Upper lobe of left lung (tissue), 6 donors: ENCODE results near the gene WDR5B. TPM values are rescaled to one million over a fixed set of nuclear protein-coding genes. Genes with fewer than 3 reads are reported as not detected.

Experiments
- ATAC-seq, 2 donors: fragments of 200-7000 bp; cut with Tn5 transposase; one replicate each; pipeline ENCODE4 v1.9.1; 2022; ENCODE audit warnings: mild to moderate bottlenecking in 2 of 2, moderate library complexity in 2 of 2; ENCODE audit not compliant: low FRiP score in 2 of 2
- DNase-seq, 2 donors: peaks; one replicate each; pipeline ENCODE4 v3.0.0-alpha.2; 2019 to 2020
- H3K27ac ChIP-seq, 4 donors: fragments of 200-600 bp; sonication (generic); one replicate each; pipeline ENCODE4 v1.5.1; 2016 to 2019
- H3K27me3 ChIP-seq, 4 donors: fragments of 200-600 bp; sonication (generic); one replicate each; pipeline ENCODE4 v1.5.1; 2017 to 2019
- H3K36me3 ChIP-seq, 4 donors: fragments of 200-600 bp; sonication (generic); one replicate each; pipeline ENCODE4 v1.5.1; 2016 to 2019
- H3K4me1 ChIP-seq, 4 donors: fragments of 200-600 bp; sonication (generic); one replicate each; pipeline ENCODE4 v1.5.1; 2018 to 2019
- H3K4me3 ChIP-seq, 4 donors: fragments of 200-600 bp; sonication (generic); one replicate each; pipeline ENCODE4 v1.5.1; 2017 to 2019; ENCODE audit warnings: mild to moderate bottlenecking in 2 of 4, moderate library complexity in 1 of 4
- H3K9me3 ChIP-seq, 4 donors: fragments of 200-600 bp; sonication (generic); one replicate each; pipeline ENCODE4 v1.5.1; 2018 to 2019
- CTCF ChIP-seq, 6 experiments: fragments of 450-650 bp in 4 of 6; fragments of 200-600 bp in 2 of 6; sonication (generic) in 2 of 6; IDR thresholded peaks; one replicate each; pipeline ENCODE4 v1.5.1; 2016 to 2019; ENCODE audit warnings: antibody characterized with exemption in 6 of 6
- EP300 ChIP-seq, 4 donors: sonication (generic); formaldehyde crosslinking; IDR thresholded peaks; one replicate each; pipeline ENCODE4 v1.5.1; 2017; ENCODE audit warnings: antibody characterized with exemption in 4 of 4, control low read depth in 2 of 4
- POLR2A ChIP-seq, 4 donors: fragments of 450-650 bp; IDR thresholded peaks; one replicate each; pipeline ENCODE4 v1.5.1; 2016 to 2017; ENCODE audit warnings: antibody characterized with exemption in 4 of 4, mild to moderate bottlenecking in 2 of 4
- POLR2AphosphoS5 ChIP-seq, 2 donors: sonication (generic); formaldehyde crosslinking; IDR thresholded peaks; one replicate each; pipeline ENCODE4 v1.5.1; 2017; ENCODE audit warnings: antibody characterized with exemption in 2 of 2
- WGBS, 2 donors: methylation state at CpG; one replicate each; pipeline ENCODE4 v1.1.5; 2017 to 2018; 5-methylcytosine and 5-hydroxymethylcytosine counted together
- total RNA-seq, 6 donors: library from RNA; depleted of rRNA in 4 of 6; stranded (reverse); fragments of >200 nt in 4 of 6; gene quantifications; one replicate each; pipeline versions ENCODE4 v1.1.0 to v1.2.1, GENCODE V29; 2016 to 2021
- donor health status: DM: no; HTN: no; CAD: no; lungs with moderate emphysema.
- donor health status: DM: no; HTN: yes; CAD: no; lungs with severe emphysema.

The WDR5B gene
- total RNA-seq = 1 to 10 TPM; 2.0 to 8.4 (median 5.4) TPM

GRCh38 chr3:122415762-122416654, at the start of gene WDR5B:
Gene WDR5B, minus strand, starts transcription at chr3:122416062. Its CDS starts 534 bp downstream, at chr3:122415528.
- Histone ChIP-seq H3K27me3 (no peaks in the 10 kb centered on the region), H3K36me3 (peaks cover 0 to 13% (median 2%) of the 10 kb centered on the region in 4 donors), H3K4me3 (peak within 1 kb of the TSS; percentile 68 to 90 (median 74)), H3K27ac (peak within 1 kb of the TSS; percentile 85 to 91 (median 87)), H3K9me3 (no peaks in the 10 kb centered on the region), H3K4me1 (peaks cover 13 to 28% (median 22%) of the 10 kb centered on the region in 4 donors)
- ATAC-seq (peak; percentile 97 to 98), DNase-seq (peak; percentile 34 to 96)
- TF ChIP-seq EP300 (IDR thresholded peaks at IDR 0.05) (peak in 1 of 4 donors; percentile 15), POLR2A (IDR thresholded peaks at IDR 0.05) (peak in 3 of 4 donors; percentile 67 to 91 (median 86)), CTCF (IDR thresholded peaks at IDR 0.05) (peak in 1 of 6 experiments; percentile 22), POLR2AphosphoS5 (IDR thresholded peaks at IDR 0.05) (peak; percentile 85 to 92)
- WGBS, 2 donors = 0% methylated on average over 25 to 43 of the region's 48 CpGs

GRCh38 chr3:122464659-122465058, 48.8 kb upstream of the WDR5B start:
- no peak overlapping the region for H3K4me3 ChIP-seq
- no peak for ATAC-seq
- no peaks in the 10 kb centered on the region for H3K9me3 ChIP-seq
- no peak overlapping the region for H3K27ac ChIP-seq
- H3K4me1 ChIP-seq = peaks cover 0 to 3% (median 1%) of the 10 kb centered on the region in 4 donors
- WGBS, 2 donors = 93 to 100% methylated on average over 1 of the region's 1 CpG
- no peaks in the 10 kb centered on the region for H3K27me3 ChIP-seq
- DNase-seq = no peak
- peaks cover 0 to 58% (median 22%) of the 10 kb centered on the region in 4 donors for H3K36me3 ChIP-seq
- TF ChIP-seq EP300 (IDR thresholded peaks at IDR 0.05) (no peak), POLR2A (IDR thresholded peaks at IDR 0.05) (no peak)

- TF ChIP-seq POLR2AphosphoS5 (IDR thresholded peaks at IDR 0.05) = no peak
- TF ChIP-seq POLR2A (IDR thresholded peaks at IDR 0.05) = no peak
- TF ChIP-seq EP300 (IDR thresholded peaks at IDR 0.05) = no peak
- no peak for TF ChIP-seq CTCF (IDR thresholded peaks at IDR 0.05)
These were observed 46.5 kb upstream of the WDR5B start for GRCh38 chr3:122462406-122462805.

GRCh38 chr3:122461806-122462205, 45.9 kb upstream of the WDR5B start:
- H3K4me1 ChIP-seq = no peaks in the 10 kb centered on the region
- no peak for DNase-seq
- peaks cover 2 to 82% (median 39%) of the 10 kb centered on the region in 4 donors for H3K36me3 ChIP-seq
- ATAC-seq = no peak
- WGBS, 2 donors = 88% methylated on average over 3 of the region's 3 CpGs
- H3K9me3 ChIP-seq = no peaks in the 10 kb centered on the region
- no peaks in the 10 kb centered on the region for H3K27me3 ChIP-seq
- no peak overlapping the region for H3K4me3 ChIP-seq
- no peak overlapping the region for H3K27ac ChIP-seq
- TF ChIP-seq EP300 (IDR thresholded peaks at IDR 0.05) = no peak
- no peak for TF ChIP-seq POLR2A (IDR thresholded peaks at IDR 0.05)
- TF ChIP-seq CTCF (IDR thresholded peaks at IDR 0.05) = no peak
- TF ChIP-seq POLR2AphosphoS5 (IDR thresholded peaks at IDR 0.05) = no peak

More at GRCh38 chr3:122462406-122462805, 46.5 kb upstream of the WDR5B start:
- DNase-seq = no peak
- Histone ChIP-seq H3K27ac (no peak overlapping the region), H3K36me3 (peaks cover 0 to 80% (median 35%) of the 10 kb centered on the region in 4 donors), H3K4me3 (no peak overlapping the region), H3K4me1 (no peaks in the 10 kb centered on the region), H3K27me3 (no peaks in the 10 kb centered on the region), H3K9me3 (no peaks in the 10 kb centered on the region)
- 82 to 83% methylated on average over 1 of the region's 1 CpG for WGBS, 2 donors
- ATAC-seq = no peak

- ATAC-seq = peak in 1 of 2 donors; percentile 58
These were observed 43.1 kb upstream of the WDR5B start for GRCh38 chr3:122458992-122459391.

More at GRCh38 chr3:122458992-122459391, 43.1 kb upstream of the WDR5B start:
- H3K36me3 ChIP-seq = peaks cover 7 to 83% (median 39%) of the 10 kb centered on the region in 4 donors
- peak in 2 of 6 experiments; percentile 23 to 28 for TF ChIP-seq CTCF (IDR thresholded peaks at IDR 0.05)
- TF ChIP-seq EP300 (IDR thresholded peaks at IDR 0.05) = no peak
- no peak for TF ChIP-seq POLR2A (IDR thresholded peaks at IDR 0.05)
- H3K27me3 ChIP-seq = no peaks in the 10 kb centered on the region
- DNase-seq = no peak
- no peak overlapping the region for H3K4me3 ChIP-seq
- 57 to 64% methylated on average over 4 of the region's 4 CpGs for WGBS, 2 donors
- no peaks in the 10 kb centered on the region for H3K4me1 ChIP-seq
- H3K9me3 ChIP-seq = no peaks in the 10 kb centered on the region
- H3K27ac ChIP-seq = no peak overlapping the region
